OCI-LY1 (cell line): ENCODE data around the gene OOEP.

Experiments
- H2AFZ ChIP-seq: fragments of 200-600 bp; sonication (generic), shearing (Covaris generic); 2 replicates; pipeline ENCODE4 v1.6.0; 2014; ENCODE audit warnings: antibody characterized with exemption, mild to moderate bottlenecking, low read length
- H3F3A ChIP-seq: fragments of 200-600 bp; sonication (generic), shearing (Covaris generic); 2 replicates; pipeline ENCODE4 v1.6.0; 2014; ENCODE audit warnings: mild to moderate bottlenecking, antibody characterized with exemption, low read length, moderate library complexity; ENCODE audit not compliant: insufficient read depth
- H3K27ac ChIP-seq: fragments of 200-600 bp; sonication (generic); 2 replicates; pipeline ENCODE4 v1.5.1; 2014; ENCODE audit warnings: low read length, mixed run types, mild to moderate bottlenecking, low read depth; ENCODE audit not compliant: poor library complexity, severe bottlenecking
- H3K27me3 ChIP-seq: fragments of 200-600 bp; sonication (generic); 2 replicates; pipeline ENCODE4 v1.6.0; 2014; ENCODE audit warnings: antibody characterized with exemption, mild to moderate bottlenecking, low read length, moderate library complexity; ENCODE audit not compliant: insufficient read depth
- H3K36me3 ChIP-seq: fragments of 200-600 bp; sonication (generic); 2 replicates; pipeline ENCODE4 v1.6.1; 2014; ENCODE audit warnings: mild to moderate bottlenecking, antibody characterized with exemption, low read length, moderate library complexity, mixed read lengths; ENCODE audit not compliant: insufficient read depth
- H3K4me1 ChIP-seq: fragments of 200-600 bp; sonication (generic); 2 replicates; pipeline ENCODE4 v1.5.1; 2014; ENCODE audit warnings: mild to moderate bottlenecking, low read length, moderate library complexity; ENCODE audit not compliant: insufficient read depth, severe bottlenecking
- H3K4me2 ChIP-seq: fragments of 200-600 bp; sonication (generic), shearing (Covaris generic); 2 replicates; pipeline ENCODE4 v1.6.1; 2014; ENCODE audit warnings: low read length
- H3K4me3 ChIP-seq: fragments of 200-600 bp; sonication (generic); 2 replicates; pipeline ENCODE4 v1.5.1; 2014; ENCODE audit warnings: low read length, low read depth, mild to moderate bottlenecking, mixed read lengths; ENCODE audit not compliant: poor library complexity, severe bottlenecking
- H3K79me2 ChIP-seq: fragments of 200-600 bp; shearing (Covaris generic); 2 replicates; pipeline ENCODE4 v1.6.1; 2016; ENCODE audit warnings: mixed run types, low read length, mixed read lengths; ENCODE audit not compliant: insufficient read depth
- H3K9ac ChIP-seq: fragments of 200-600 bp; sonication (generic), shearing (Covaris generic); 2 replicates; pipeline ENCODE4 v1.6.1; 2014; ENCODE audit warnings: mild to moderate bottlenecking, low read length, mixed read lengths
- H3K9me2 ChIP-seq: fragments of 200-600 bp; sonication (generic), shearing (Covaris generic); 2 replicates; pipeline ENCODE4 v1.6.1; 2014; ENCODE audit warnings: low read depth, mild to moderate bottlenecking, low read length, mixed read lengths
- H3K9me3 ChIP-seq: fragments of 200-600 bp; shearing (Covaris generic); 2 replicates; pipeline ENCODE4 v1.6.1; 2014; ENCODE audit warnings: low read length, mixed read lengths
- H4K20me1 ChIP-seq: fragments of 200-600 bp; sonication (generic), shearing (Covaris generic); 2 replicates; pipeline ENCODE4 v1.6.0; 2016; ENCODE audit warnings: mild to moderate bottlenecking, low read length; ENCODE audit not compliant: insufficient read depth
- EZH2 ChIP-seq: fragments of 200-600 bp; sonication (generic), shearing (Covaris generic); IDR thresholded peaks from 2 replicates; pipeline ENCODE4 v1.8.0; 2017; ENCODE audit warnings: borderline replicate concordance, mixed run types, mild to moderate bottlenecking, antibody characterized with exemption, low read length, moderate library complexity, mixed read lengths
- TF ChIP-seq, protein P1 (sequence below): fragments of 200-600 bp; sonication (generic), shearing (Covaris generic); IDR thresholded peaks from 2 replicates; pipeline ENCODE4 v1.5.1; 2017; ENCODE audit warnings: mild to moderate bottlenecking, antibody characterized with exemption, low read length, moderate library complexity, mixed read lengths

OOEP gene

DNA sequence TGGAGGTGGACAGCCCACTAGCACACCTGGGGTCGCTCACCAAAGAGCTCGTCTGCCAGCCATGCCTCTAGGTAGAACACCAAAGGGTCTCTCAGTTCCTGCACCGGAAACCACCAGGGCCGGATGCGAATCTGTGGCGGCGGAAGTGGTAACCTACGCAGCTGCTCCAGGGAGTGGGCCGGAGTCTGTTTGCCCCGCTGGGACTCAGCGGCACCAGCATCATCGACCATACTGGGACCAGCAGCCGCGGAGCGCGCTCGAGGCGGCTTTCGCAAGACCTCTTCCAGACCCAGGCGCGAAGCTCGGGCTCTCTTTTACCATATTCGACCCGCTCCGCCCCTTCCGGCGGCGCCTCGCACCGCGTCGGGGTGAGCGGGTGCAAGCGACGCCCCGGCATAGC, at the start of gene OOEP:
TSS of gene OOEP (minus strand) at position 335 of the 400 bp plus-strand sequence. CDS start at position 230, 105 bp downstream.
- no peak within 1 kb of the TSS for H3K4me3 ChIP-seq

DNA sequence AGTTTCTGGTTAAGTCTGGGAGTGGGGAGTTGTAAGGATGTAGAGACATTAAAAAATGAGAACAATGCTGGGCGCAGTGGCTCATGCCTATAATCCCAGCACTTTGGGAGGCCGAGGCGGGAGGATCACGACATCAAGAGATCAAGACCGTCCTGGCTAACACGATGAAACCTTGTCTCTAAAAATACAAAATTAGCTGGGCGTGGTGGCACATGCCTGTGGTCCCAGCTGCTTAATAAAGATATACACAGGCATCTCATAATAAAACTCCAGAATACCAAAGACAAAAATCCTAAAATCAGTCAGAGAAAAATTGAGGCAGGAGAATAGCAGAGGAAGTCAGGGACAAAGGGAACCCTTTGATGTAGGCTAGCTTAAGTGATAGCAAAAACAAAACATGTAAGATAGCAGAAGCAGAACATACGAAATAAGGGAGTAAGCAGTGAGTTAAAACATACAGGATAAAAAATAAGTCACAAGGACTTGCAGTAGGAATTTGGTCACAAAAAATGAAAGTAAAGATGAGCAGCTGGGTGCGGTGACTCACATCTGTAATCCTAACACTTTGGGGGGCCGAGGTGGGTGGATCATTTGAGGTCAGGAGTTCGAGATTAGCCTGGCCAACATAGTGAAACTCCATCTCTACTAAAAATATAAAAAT, 48.5 kb upstream of the OOEP start:
- H3K79me2 ChIP-seq = no peaks in the 10 kb centered on the region
- no peaks in the 10 kb centered on the region for H3K4me1 ChIP-seq
- H3F3A ChIP-seq = no peaks in the 10 kb centered on the region
- H3K36me3 ChIP-seq = no peaks in the 10 kb centered on the region
- no peaks in the 10 kb centered on the region for H4K20me1 ChIP-seq
- H3K27me3 ChIP-seq = no peaks in the 10 kb centered on the region
- no peak overlapping the region for H3K27ac ChIP-seq
- TF ChIP-seq, protein P1, sequence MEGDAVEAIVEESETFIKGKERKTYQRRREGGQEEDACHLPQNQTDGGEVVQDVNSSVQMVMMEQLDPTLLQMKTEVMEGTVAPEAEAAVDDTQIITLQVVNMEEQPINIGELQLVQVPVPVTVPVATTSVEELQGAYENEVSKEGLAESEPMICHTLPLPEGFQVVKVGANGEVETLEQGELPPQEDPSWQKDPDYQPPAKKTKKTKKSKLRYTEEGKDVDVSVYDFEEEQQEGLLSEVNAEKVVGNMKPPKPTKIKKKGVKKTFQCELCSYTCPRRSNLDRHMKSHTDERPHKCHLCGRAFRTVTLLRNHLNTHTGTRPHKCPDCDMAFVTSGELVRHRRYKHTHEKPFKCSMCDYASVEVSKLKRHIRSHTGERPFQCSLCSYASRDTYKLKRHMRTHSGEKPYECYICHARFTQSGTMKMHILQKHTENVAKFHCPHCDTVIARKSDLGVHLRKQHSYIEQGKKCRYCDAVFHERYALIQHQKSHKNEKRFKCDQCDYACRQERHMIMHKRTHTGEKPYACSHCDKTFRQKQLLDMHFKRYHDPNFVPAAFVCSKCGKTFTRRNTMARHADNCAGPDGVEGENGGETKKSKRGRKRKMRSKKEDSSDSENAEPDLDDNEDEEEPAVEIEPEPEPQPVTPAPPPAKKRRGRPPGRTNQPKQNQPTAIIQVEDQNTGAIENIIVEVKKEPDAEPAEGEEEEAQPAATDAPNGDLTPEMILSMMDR = no peak
- no peak for TF ChIP-seq EZH2
- H3K9me3 ChIP-seq = no peaks in the 10 kb centered on the region
- H3K4me2 ChIP-seq = no peak overlapping the region
- no peak overlapping the region for H2AFZ ChIP-seq
- H3K9ac ChIP-seq = no peak overlapping the region
- H3K4me3 ChIP-seq = no peak overlapping the region
- no peaks in the 10 kb centered on the region for H3K9me2 ChIP-seq

More for the DNA sequence above, at the start of gene OOEP:
- Histone ChIP-seq H3K9me3 (no peaks in the 10 kb centered on the region; the same call in 1 of the 2 replicates), H3K36me3 (no peaks in the 10 kb centered on the region), H4K20me1 (no peaks in the 10 kb centered on the region), H3K27me3 (no peaks in the 10 kb centered on the region; the same call in 1 of the 2 replicates), H3K27ac (no peak within 1 kb of the TSS), H3K9ac (no peak within 1 kb of the TSS), H3F3A (no peaks in the 10 kb centered on the region), H3K79me2 (no peaks in the 10 kb centered on the region), H2AFZ (no peak within 1 kb of the TSS), H3K4me2 (no peak within 1 kb of the TSS), H3K9me2 (no peaks in the 10 kb centered on the region), H3K4me1 (no peaks in the 10 kb centered on the region)
- no peak for TF ChIP-seq EZH2
- TF ChIP-seq, protein P1 = no peak

DNA sequence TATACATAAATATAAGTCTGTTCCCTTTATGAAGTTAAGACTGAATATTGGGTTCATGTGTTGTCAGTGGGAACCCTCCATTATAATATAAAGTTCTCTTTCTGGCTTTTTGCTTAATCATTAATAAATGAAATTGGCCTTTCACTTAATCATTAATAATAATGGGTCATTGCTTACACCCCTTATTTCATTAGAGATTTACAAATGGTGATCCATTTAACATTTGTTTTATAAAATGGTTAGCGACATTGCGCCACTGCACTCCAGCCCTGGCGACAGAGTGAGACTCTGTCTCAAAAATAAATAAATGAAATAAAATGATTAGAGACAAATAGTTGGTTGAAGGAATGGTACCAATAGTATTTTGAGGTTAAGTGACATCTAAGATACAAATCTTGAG, 43.4 kb upstream of the OOEP start:
- H3K27ac ChIP-seq = no peak overlapping the region
- no peaks in the 10 kb centered on the region for H3K9me3 ChIP-seq
- no peaks in the 10 kb centered on the region for H3K9me2 ChIP-seq
- no peaks in the 10 kb centered on the region for H3F3A ChIP-seq
- no peak overlapping the region for H3K4me2 ChIP-seq
- no peaks in the 10 kb centered on the region for H3K4me1 ChIP-seq
- TF ChIP-seq EZH2 = no peak
- TF ChIP-seq, protein P1 = no peak
- no peaks in the 10 kb centered on the region for H3K36me3 ChIP-seq
- no peak overlapping the region for H3K9ac ChIP-seq
- no peaks in the 10 kb centered on the region for H3K27me3 ChIP-seq
- H2AFZ ChIP-seq = no peak overlapping the region
- H3K4me3 ChIP-seq = no peak overlapping the region
- H4K20me1 ChIP-seq = no peaks in the 10 kb centered on the region
- no peaks in the 10 kb centered on the region for H3K79me2 ChIP-seq
